ENCODE results near the gene MRPS35. TPM values are rescaled to one million over a fixed set of nuclear protein-coding genes. Genes with fewer than 3 reads are reported as not detected.

Gene MRPS35
- polyA plus RNA-seq (2011; rRNA removed), result 59.4 and 66.6 TPM in 2 replicates
- polyA minus RNA-seq (2011; rRNA and poly(A)+ RNA removed), result 19.2 and 25.4 TPM in 2 replicates

- peak within 1 kb of the TSS; percentile 84 for H3K27ac ChIP-seq (ENCODE audit: low read depth, low read length)
- no peaks in the 10 kb centered on the region for H3K27me3 ChIP-seq (ENCODE audit: control insufficient read depth, insufficient read depth, low read length)
- no peak for TF ChIP-seq CTCF (IDR thresholded peaks at IDR 0.05; ENCODE audit: low read depth, low read length)
- H3K4me3 ChIP-seq (ENCODE audit: low read depth, low read length), result peak within 1 kb of the TSS; percentile 99
- DNase-seq (ENCODE audit: low read depth, low spot score), result peak; percentile 79
- ChIA-PET CTCF (no interaction called here), POLR2A (interaction anchor here (0.6 to 1.0 kb wide), 2 partner anchors 277 to 1350 kb away, joined by 3 read pairs; no protein-coding TSS in a partner anchor)
- no peaks in the 10 kb centered on the region; the same call in 1 of the 2 replicates for H3K9me3 ChIP-seq (ENCODE audit: control insufficient read depth, insufficient read depth, low read length)
Observed at GRCh38 chr12:27710592-27711316, at the start of gene MRPS35. Gene MRPS35 (plus strand): TSS chr12:27710832. CDS start chr12:27710844, 12 bp downstream.

GRCh38 chr12:27665704-27666103 is 44.9 kb upstream of the MRPS35 start:
- TF ChIP-seq CTCF (IDR thresholded peaks at IDR 0.05; ENCODE audit: low read depth, low read length), result no peak
- Histone ChIP-seq H3K9me3 (ENCODE audit: control insufficient read depth, insufficient read depth, low read length) (no peaks in the 10 kb centered on the region), H3K27me3 (ENCODE audit: control insufficient read depth, insufficient read depth, low read length) (no peaks in the 10 kb centered on the region), H3K27ac (ENCODE audit: low read depth, low read length) (no peak overlapping the region), H3K4me3 (ENCODE audit: low read depth, low read length) (no peak overlapping the region)
- no peak for DNase-seq (ENCODE audit: low read depth, low spot score)
- ChIA-PET POLR2A (no interaction called here), CTCF (no interaction called here)

- ChIA-PET CTCF (no interaction called here), POLR2A (no interaction called here)
- Histone ChIP-seq H3K4me3 (ENCODE audit: low read depth, low read length) (no peak overlapping the region), H3K27me3 (ENCODE audit: control insufficient read depth, insufficient read depth, low read length) (no peaks in the 10 kb centered on the region), H3K9me3 (ENCODE audit: control insufficient read depth, insufficient read depth, low read length) (no peaks in the 10 kb centered on the region), H3K27ac (ENCODE audit: low read depth, low read length) (no peak overlapping the region)
- TF ChIP-seq CTCF (IDR thresholded peaks at IDR 0.05; ENCODE audit: low read depth, low read length), result no peak
- no peak for DNase-seq (ENCODE audit: low read depth, low spot score)
Observed at GRCh38 chr12:27666510-27666909, 44.1 kb upstream of the MRPS35 start.

- H3K9me3 ChIP-seq (ENCODE audit: control insufficient read depth, insufficient read depth, low read length), result no peaks in the 10 kb centered on the region
- no peak for DNase-seq (ENCODE audit: low read depth, low spot score)
- ChIA-PET CTCF (no interaction called here), POLR2A (interaction anchor here (0.6 kb wide), 1 partner anchor 92 kb away, joined by 6 read pairs; no protein-coding TSS in a partner anchor)
- no peak overlapping the region for H3K4me3 ChIP-seq (ENCODE audit: low read depth, low read length)
- no peak for TF ChIP-seq CTCF (IDR thresholded peaks at IDR 0.05; ENCODE audit: low read depth, low read length)
- no peak overlapping the region for H3K27ac ChIP-seq (ENCODE audit: low read depth, low read length)
- no peaks in the 10 kb centered on the region for H3K27me3 ChIP-seq (ENCODE audit: control insufficient read depth, insufficient read depth, low read length)
Observed at GRCh38 chr12:27667540-27667939, 43.1 kb upstream of the MRPS35 start.

- ChIA-PET POLR2A (no interaction called here), CTCF (interaction anchor here (1.6 to 1.7 kb wide), 2 partner anchors 19 to 247 kb away, joined by 4 to 6 read pairs; no protein-coding TSS in a partner anchor)
- no peak overlapping the region for H3K27ac ChIP-seq (ENCODE audit: low read depth, low read length)
Observed at GRCh38 chr12:27672051-27672450, 38.6 kb upstream of the MRPS35 start.

More at GRCh38 chr12:27672051-27672450, 38.6 kb upstream of the MRPS35 start:
- Histone ChIP-seq H3K4me3 (ENCODE audit: low read depth, low read length) (no peak overlapping the region), H3K9me3 (ENCODE audit: control insufficient read depth, insufficient read depth, low read length) (no peaks in the 10 kb centered on the region), H3K27me3 (ENCODE audit: control insufficient read depth, insufficient read depth, low read length) (no peaks in the 10 kb centered on the region)
- TF ChIP-seq CTCF (IDR thresholded peaks at IDR 0.05; ENCODE audit: low read depth, low read length), result no peak
- DNase-seq (ENCODE audit: low read depth, low spot score), result no peak
